Natural killer cell (primary cell): ENCODE data around the gene PTGIS. TPM values are rescaled to one million over a fixed set of nuclear protein-coding genes. Genes with fewer than 3 reads are reported as not detected.

Source experiments
- ATAC-seq, 3 donors: fragments of 150-1000 bp in 2 of 3; fragments of 200-7000 bp in 1 of 3; cut with Tn5 transposase; 1 replicate in 1 of 3; 2 replicates in 2 of 3; pipeline ENCODE4 v1.10.0; 2021; ENCODE audit warnings: mild to moderate bottlenecking in 2 of 3, moderate library complexity in 2 of 3
- DNase-seq, 2 donors: peaks; one replicate each; pipeline versions ENCODE4 v3.0.0 to v3.0.0-alpha.2; 2013 to 2021; ENCODE audit warnings: mixed read lengths in 1 of 2
- H3K27ac ChIP-seq: one replicate; pipeline ENCODE4 v1.5.1; 2013; ENCODE audit warnings: mild to moderate bottlenecking, low read length
- H3K27me3 ChIP-seq: one replicate; pipeline ENCODE4 v1.6.1; 2013; ENCODE audit warnings: low read length; ENCODE audit not compliant: control insufficient read depth, insufficient read depth
- H3K36me3 ChIP-seq: one replicate; pipeline ENCODE4 v1.6.1; 2013; ENCODE audit warnings: low read length; ENCODE audit not compliant: control insufficient read depth, insufficient read depth
- H3K4me1 ChIP-seq: one replicate; pipeline ENCODE4 v1.6.1; 2013; ENCODE audit warnings: low read length; ENCODE audit not compliant: control insufficient read depth, insufficient read depth
- H3K4me3 ChIP-seq: one replicate; pipeline ENCODE4 v1.5.1; 2013; ENCODE audit warnings: low read length
- H3K9me3 ChIP-seq: one replicate; pipeline ENCODE4 v1.6.1; 2013; ENCODE audit warnings: low read length; ENCODE audit not compliant: control insufficient read depth, insufficient read depth
- H3K27ac Mint-ChIP-seq, 2 donors: one replicate each; pipeline ENCODE4 v1.8.0; 2022; ENCODE audit warnings: mild to moderate bottlenecking in 2 of 2, mixed read lengths in 2 of 2, moderate library complexity in 1 of 2
- H3K27me3 Mint-ChIP-seq, 2 donors: one replicate each; pipeline ENCODE4 v1.8.0; 2022; ENCODE audit warnings: low read depth in 2 of 2, mixed read lengths in 2 of 2
- H3K36me3 Mint-ChIP-seq: one replicate; pipeline ENCODE4 v1.8.0; 2022; ENCODE audit warnings: mixed read lengths
- H3K4me1 Mint-ChIP-seq, 2 donors: one replicate each; pipeline ENCODE4 v1.8.0; 2022; ENCODE audit warnings: mixed read lengths in 2 of 2
- H3K4me3 Mint-ChIP-seq: one replicate; pipeline ENCODE4 v1.8.0; 2022; ENCODE audit warnings: mild to moderate bottlenecking, moderate library complexity, mixed read lengths
- H3K9me3 Mint-ChIP-seq, 2 donors: one replicate each; pipeline ENCODE4 v1.8.0; 2022; ENCODE audit warnings: mixed read lengths in 2 of 2
- CTCF ChIP-seq: fragments of 200-600 bp; IDR thresholded peaks from one replicate; pipeline ENCODE4 v1.8.0; 2022; ENCODE audit warnings: antibody characterized with exemption
- WGBS: methylation state at CpG from one replicate; pipeline ENCODE4 v1.1.7; 2013; ENCODE audit warnings: missing lambda C conversion rate; ENCODE audit not compliant: insufficient coverage; 5-methylcytosine and 5-hydroxymethylcytosine counted together
- intact Hi-C: fragments of 100-400 bp; cut with micrococcal nuclease; formaldehyde crosslinking; loops from one replicate; pipeline ENCODE4 v1.14.2; 2022
- total RNA-seq, 4 donors: library from RNA; stranded (reverse); fragments of 120-200 nt in 1 of 4; gene quantifications; one replicate each; pipeline versions ENCODE4 v1.2.3 to v1.2.4, GENCODE V29; 2013 to 2022

Gene PTGIS
- total RNA-seq, 3 donors from 2014 or later (not counting 1 experiment from before 2014, with no cell fraction given) = not detected

GRCh38 chr20:49595346-49595745 lies 27.4 kb upstream of the PTGIS start:
- peaks cover 0 to 6% of the 10 kb centered on the region in 2 donors for H3K27me3 Mint-ChIP-seq
- no peak overlapping the region for H3K4me3 ChIP-seq
- peaks cover 33 to 60% of the 10 kb centered on the region in 2 donors for H3K4me1 Mint-ChIP-seq
- H3K9me3 Mint-ChIP-seq = peaks cover 0 to 3% of the 10 kb centered on the region in 2 donors
- no peak for TF ChIP-seq CTCF
- peaks cover 58% of the 10 kb centered on the region for H3K4me1 ChIP-seq
- no peaks in the 10 kb centered on the region for H3K36me3 Mint-ChIP-seq
- WGBS = 81% methylated on average over 10 of the region's 10 CpGs
- H3K9me3 ChIP-seq = peaks cover 5% of the 10 kb centered on the region
- no peaks in the 10 kb centered on the region for H3K27me3 ChIP-seq
- no peaks in the 10 kb centered on the region for H3K36me3 ChIP-seq
- intact Hi-C loops = no loop called here
- peak overlapping the region; percentile 44 to 87 for H3K27ac Mint-ChIP-seq
- H3K4me3 Mint-ChIP-seq = peak overlapping the region; percentile 43
- ATAC-seq (no peak), DNase-seq (no peak)
- no peak overlapping the region for H3K27ac ChIP-seq

GRCh38 chr20:49594931-49595315 lies 27.0 kb upstream of the PTGIS start:
- Histone ChIP-seq H3K9me3 (peaks cover 5% of the 10 kb centered on the region), H3K27me3 (no peaks in the 10 kb centered on the region), H3K36me3 (no peaks in the 10 kb centered on the region), H3K27ac (no peak overlapping the region), H3K4me3 (no peak overlapping the region), H3K4me1 (peaks cover 63% of the 10 kb centered on the region)
- Mint-ChIP-seq H3K4me3 (peak overlapping the region; percentile 43), H3K27ac (peak overlapping the region; percentile 44 to 87), H3K4me1 (peaks cover 33 to 64% of the 10 kb centered on the region in 2 donors), H3K9me3 (peaks cover 0 to 3% of the 10 kb centered on the region in 2 donors), H3K36me3 (no peaks in the 10 kb centered on the region), H3K27me3 (peaks cover 0 to 11% of the 10 kb centered on the region in 2 donors)
- TF ChIP-seq CTCF = no peak
- ATAC-seq = no peak
- DNase-seq = no peak
- 95% methylated on average over 5 of the region's 6 CpGs for WGBS
- intact Hi-C loops = no loop called here

- Histone ChIP-seq H3K4me1 (peaks cover 64% of the 10 kb centered on the region), H3K27me3 (no peaks in the 10 kb centered on the region), H3K36me3 (no peaks in the 10 kb centered on the region), H3K9me3 (peaks cover 5% of the 10 kb centered on the region), H3K27ac (peak overlapping the region; percentile 8), H3K4me3 (no peak overlapping the region)
- intact Hi-C loops = no loop called here
- 61% methylated on average over 12 of the region's 12 CpGs for WGBS
- Mint-ChIP-seq H3K4me1 (peaks cover 33 to 69% of the 10 kb centered on the region in 2 donors), H3K4me3 (peak overlapping the region; percentile 47), H3K9me3 (peaks cover 0 to 3% of the 10 kb centered on the region in 2 donors), H3K27ac (peak overlapping the region; percentile 44 to 87), H3K27me3 (peaks cover 0 to 15% of the 10 kb centered on the region in 2 donors), H3K36me3 (no peaks in the 10 kb centered on the region)
- ATAC-seq (peak; percentile 50 to 69 (median 60)), DNase-seq (peak in 1 of 2 donors; percentile 48)
- no peak for TF ChIP-seq CTCF
Observed at GRCh38 chr20:49594143-49594930, 26.4 kb upstream of the PTGIS start.
